Measurements from ENCODE around the gene CDC42SE2.

CDC42SE2 gene

DNA sequence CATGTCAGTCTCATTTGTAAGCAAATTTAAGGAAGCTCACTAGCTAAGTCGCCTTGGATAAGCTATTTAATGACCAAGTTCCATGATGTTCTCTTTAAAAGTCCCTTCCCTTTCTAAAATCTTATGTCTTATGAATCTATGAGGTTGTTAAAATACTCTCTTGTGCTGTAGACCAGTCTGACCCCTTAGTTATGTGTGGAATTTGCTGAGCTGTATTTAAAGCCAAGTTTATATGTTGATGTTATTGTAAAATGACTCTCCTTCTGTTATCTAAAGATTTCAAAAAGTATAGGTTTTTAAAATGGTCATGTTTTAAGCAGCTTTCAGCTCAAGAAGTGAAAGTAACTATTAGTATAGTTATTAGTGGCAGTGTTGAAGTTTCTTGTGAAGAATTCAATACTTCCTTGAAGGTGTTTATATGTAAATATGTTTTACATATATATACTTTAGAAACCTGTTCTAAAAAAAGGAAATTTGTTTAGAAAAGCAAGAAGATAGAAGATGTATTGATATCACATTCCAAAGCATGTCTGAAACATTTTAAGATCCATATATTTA is 92.2 kb downstream of the CDC42SE2 start:
- no peak overlapping the region for H3K4me2 ChIP-seq (ENCODE audit: low read length)
- H3K4me1 ChIP-seq (ENCODE audit: insufficient read depth, low read length, severe bottlenecking), result peaks cover 24% of the 10 kb centered on the region
- no peak overlapping the region for H3K27ac ChIP-seq (ENCODE audit: low read depth, low read length, poor library complexity, severe bottlenecking)
- no peaks in the 10 kb centered on the region for H4K20me1 ChIP-seq (ENCODE audit: insufficient read depth, low read length)
- no peak overlapping the region for H3K4me3 ChIP-seq (ENCODE audit: low read depth, low read length, poor library complexity, severe bottlenecking)
- H3K9ac ChIP-seq (ENCODE audit: low read length), result no peak overlapping the region
- H3K9me2 ChIP-seq (ENCODE audit: low read depth, low read length), result no peaks in the 10 kb centered on the region
- TF ChIP-seq EZH2 (IDR thresholded peaks at IDR 0.05; ENCODE audit: borderline replicate concordance, low read length), result no peak
- TF ChIP-seq, protein P1, sequence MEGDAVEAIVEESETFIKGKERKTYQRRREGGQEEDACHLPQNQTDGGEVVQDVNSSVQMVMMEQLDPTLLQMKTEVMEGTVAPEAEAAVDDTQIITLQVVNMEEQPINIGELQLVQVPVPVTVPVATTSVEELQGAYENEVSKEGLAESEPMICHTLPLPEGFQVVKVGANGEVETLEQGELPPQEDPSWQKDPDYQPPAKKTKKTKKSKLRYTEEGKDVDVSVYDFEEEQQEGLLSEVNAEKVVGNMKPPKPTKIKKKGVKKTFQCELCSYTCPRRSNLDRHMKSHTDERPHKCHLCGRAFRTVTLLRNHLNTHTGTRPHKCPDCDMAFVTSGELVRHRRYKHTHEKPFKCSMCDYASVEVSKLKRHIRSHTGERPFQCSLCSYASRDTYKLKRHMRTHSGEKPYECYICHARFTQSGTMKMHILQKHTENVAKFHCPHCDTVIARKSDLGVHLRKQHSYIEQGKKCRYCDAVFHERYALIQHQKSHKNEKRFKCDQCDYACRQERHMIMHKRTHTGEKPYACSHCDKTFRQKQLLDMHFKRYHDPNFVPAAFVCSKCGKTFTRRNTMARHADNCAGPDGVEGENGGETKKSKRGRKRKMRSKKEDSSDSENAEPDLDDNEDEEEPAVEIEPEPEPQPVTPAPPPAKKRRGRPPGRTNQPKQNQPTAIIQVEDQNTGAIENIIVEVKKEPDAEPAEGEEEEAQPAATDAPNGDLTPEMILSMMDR (IDR thresholded peaks at IDR 0.05; ENCODE audit: low read length), result no peak
- no peaks in the 10 kb centered on the region for H3F3A ChIP-seq (ENCODE audit: insufficient read depth, low read length)
- H2AFZ ChIP-seq (ENCODE audit: low read length), result no peak overlapping the region
- no peaks in the 10 kb centered on the region for H3K9me3 ChIP-seq (ENCODE audit: low read length)
- no peaks in the 10 kb centered on the region for H3K27me3 ChIP-seq (ENCODE audit: insufficient read depth, low read length)
- H3K79me2 ChIP-seq (ENCODE audit: insufficient read depth, low read length), result peaks cover 31% of the 10 kb centered on the region
- H3K36me3 ChIP-seq (ENCODE audit: insufficient read depth, low read length), result peaks cover 28% of the 10 kb centered on the region

DNA sequence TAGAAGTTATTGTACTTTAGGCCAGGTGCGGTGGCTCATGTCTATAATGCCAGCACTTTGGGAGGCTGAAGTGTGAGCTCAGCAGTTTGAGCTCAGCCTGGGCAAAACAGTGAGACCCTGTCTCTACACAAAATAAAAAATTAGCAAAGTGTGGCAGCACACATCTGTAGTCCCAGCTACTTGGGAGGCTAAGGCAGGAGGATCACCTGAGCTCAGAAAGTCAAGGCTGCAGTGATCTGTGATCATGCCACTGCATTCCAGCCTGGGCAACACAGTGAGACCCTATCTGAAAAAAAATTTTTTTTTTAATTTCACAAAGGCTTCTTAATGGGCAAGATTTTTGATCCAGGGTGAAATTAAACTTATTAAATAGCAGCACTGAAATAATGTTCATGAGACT is 92.8 kb downstream of the CDC42SE2 start:
- no peak overlapping the region for H2AFZ ChIP-seq (ENCODE audit: low read length)
- H4K20me1 ChIP-seq (ENCODE audit: insufficient read depth, low read length), result no peaks in the 10 kb centered on the region
- TF ChIP-seq EZH2 (IDR thresholded peaks at IDR 0.05; ENCODE audit: borderline replicate concordance, low read length), result no peak
- TF ChIP-seq, protein P1 (IDR thresholded peaks at IDR 0.05; ENCODE audit: low read length), result no peak
- H3F3A ChIP-seq (ENCODE audit: insufficient read depth, low read length), result no peaks in the 10 kb centered on the region
- no peak overlapping the region for H3K9ac ChIP-seq (ENCODE audit: low read length)
- peaks cover 33% of the 10 kb centered on the region for H3K36me3 ChIP-seq (ENCODE audit: insufficient read depth, low read length)
- H3K4me1 ChIP-seq (ENCODE audit: insufficient read depth, low read length, severe bottlenecking), result peaks cover 24% of the 10 kb centered on the region
- no peaks in the 10 kb centered on the region for H3K9me2 ChIP-seq (ENCODE audit: low read depth, low read length)
- no peak overlapping the region for H3K4me3 ChIP-seq (ENCODE audit: low read depth, low read length, poor library complexity, severe bottlenecking)
- no peaks in the 10 kb centered on the region for H3K9me3 ChIP-seq (ENCODE audit: low read length)
- no peak overlapping the region for H3K4me2 ChIP-seq (ENCODE audit: low read length)
- no peak overlapping the region for H3K27ac ChIP-seq (ENCODE audit: low read depth, low read length, poor library complexity, severe bottlenecking)
- H3K79me2 ChIP-seq (ENCODE audit: insufficient read depth, low read length), result peaks cover 31% of the 10 kb centered on the region
- H3K27me3 ChIP-seq (ENCODE audit: insufficient read depth, low read length), result no peaks in the 10 kb centered on the region

DNA sequence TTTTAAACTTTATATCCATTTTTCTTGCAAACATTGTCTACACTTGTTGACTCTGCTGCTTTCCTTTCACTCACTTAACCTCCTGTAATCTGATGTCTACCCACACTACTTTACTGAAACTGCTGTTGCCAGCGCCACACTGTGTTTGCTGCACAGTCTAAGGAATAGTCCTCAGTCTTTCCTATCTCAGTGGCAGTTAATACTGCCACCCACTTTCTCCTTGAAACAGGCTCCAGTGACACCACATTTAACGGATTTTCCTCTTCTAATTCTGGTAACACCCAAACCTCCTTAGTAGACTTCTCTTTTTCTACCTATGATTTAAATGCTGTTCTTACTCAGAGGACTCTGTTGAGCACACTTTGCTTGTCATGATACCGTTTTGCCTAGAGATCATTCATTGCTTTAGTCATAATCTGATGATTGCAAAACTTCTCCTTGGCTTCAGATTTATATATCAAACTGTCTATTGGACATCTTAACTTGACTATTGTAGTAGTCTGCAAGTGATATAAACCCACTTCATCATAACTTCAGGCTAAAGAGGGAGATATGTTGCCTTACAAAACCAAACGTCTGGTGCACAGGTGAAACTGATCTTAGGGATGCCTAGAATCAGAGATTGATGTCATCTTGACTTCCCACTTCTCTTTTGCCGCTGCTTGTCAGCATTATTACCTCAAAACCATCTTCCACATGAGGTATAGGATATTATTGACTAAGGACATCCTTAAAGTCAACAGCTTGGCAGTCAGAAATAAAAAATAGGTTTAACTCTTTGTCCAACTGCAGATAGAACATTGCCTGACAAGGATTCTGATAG is 94.1 kb downstream of the CDC42SE2 start:
- peaks cover 24% of the 10 kb centered on the region for H3K4me1 ChIP-seq (ENCODE audit: insufficient read depth, low read length, severe bottlenecking)
- no peak overlapping the region for H3K4me2 ChIP-seq (ENCODE audit: low read length)
- peak overlapping the region; percentile 50 for H3K27ac ChIP-seq (ENCODE audit: low read depth, low read length, poor library complexity, severe bottlenecking)
- no peaks in the 10 kb centered on the region for H3F3A ChIP-seq (ENCODE audit: insufficient read depth, low read length)
- no peaks in the 10 kb centered on the region for H4K20me1 ChIP-seq (ENCODE audit: insufficient read depth, low read length)
- peaks cover 40% of the 10 kb centered on the region for H3K36me3 ChIP-seq (ENCODE audit: insufficient read depth, low read length)
- no peaks in the 10 kb centered on the region for H3K9me2 ChIP-seq (ENCODE audit: low read depth, low read length)
- no peak overlapping the region for H3K9ac ChIP-seq (ENCODE audit: low read length)
- no peak overlapping the region for H3K4me3 ChIP-seq (ENCODE audit: low read depth, low read length, poor library complexity, severe bottlenecking)
- H2AFZ ChIP-seq (ENCODE audit: low read length), result no peak overlapping the region
- peaks cover 34% of the 10 kb centered on the region for H3K79me2 ChIP-seq (ENCODE audit: insufficient read depth, low read length)
- H3K27me3 ChIP-seq (ENCODE audit: insufficient read depth, low read length), result no peaks in the 10 kb centered on the region
- TF ChIP-seq, protein P1 (IDR thresholded peaks at IDR 0.05; ENCODE audit: low read length), result peak; percentile 22; the same call in 1 of the 2 replicates
- TF ChIP-seq EZH2 (IDR thresholded peaks at IDR 0.05; ENCODE audit: borderline replicate concordance, low read length), result no peak
- H3K9me3 ChIP-seq (ENCODE audit: low read length), result no peaks in the 10 kb centered on the region

Data from OCI-LY1 (cell line).